Measurements from ENCODE around the gene TADA3. TPM values are rescaled to one million over a fixed set of nuclear protein-coding genes. Genes with fewer than 3 reads are reported as not detected.
A peak's percentile ranks its signal among the peaks of the same experiment; 100 is the strongest.

The TADA3 gene
- total and polyA plus RNA-seq, 9 of the 15 experiments (the other 6 are each of a cell fraction or from before 2014, with no cell fraction given): 4.1 to 110 (median 74.8) TPM

- TF ChIP-seq ZNF609 (CRISPR knock-in tag; IDR thresholded peaks at IDR 0.05; ENCODE audit: borderline replicate concordance) (0 out of 2 replicates have a peak, but pooled peaks have one; percentile 39), NUFIP1 (IDR thresholded peaks at IDR 0.05; ENCODE audit: partially characterized antibody) (peak; percentile 92), PBX2 (CRISPR knock-in tag; IDR thresholded peaks at IDR 0.05; ENCODE audit: low read depth) (no peak), PBX2 (tag; conservative IDR thresholded peaks at IDR 0.05; ENCODE audit: low read depth) (no peak), ZNF311 (CRISPR knock-in tag; IDR thresholded peaks at IDR 0.05) (no peak), ZNF707 (CRISPR knock-in tag; conservative IDR thresholded peaks at IDR 0.05) (no peak), ATF4 (CRISPR knock-in tag; IDR thresholded peaks at IDR 0.05) (peak; percentile 11; the same call in 1 of the 2 replicates), MEF2D (tag; conservative IDR thresholded peaks at IDR 0.05; ENCODE audit: low read depth) (0 out of 2 replicates have a peak, but pooled peaks have one; percentile 38), ETV6 (IDR thresholded peaks at IDR 0.05; ENCODE audit: borderline replicate concordance in 1 of 2, low read depth in 2 of 2, low read length in 1 of 2) (peak; percentile 26 to 63; a peak in 2 of 4 replicates), ETV6 (CRISPR knock-in tag; IDR thresholded peaks at IDR 0.05; ENCODE audit: borderline replicate concordance) (no peak), WHSC1 (IDR thresholded peaks at IDR 0.05; ENCODE audit: low read length) (no peak), SREBF1 (IDR thresholded peaks at IDR 0.05; ENCODE audit: borderline replicate concordance, low read depth, low read length) (peak; percentile 93; the same call in 1 of the 2 replicates), ZZZ3 (IDR thresholded peaks at IDR 0.05) (0 out of 2 replicates have a peak, but pooled peaks have one; percentile 62)
- TF ChIP-seq, protein P1, sequence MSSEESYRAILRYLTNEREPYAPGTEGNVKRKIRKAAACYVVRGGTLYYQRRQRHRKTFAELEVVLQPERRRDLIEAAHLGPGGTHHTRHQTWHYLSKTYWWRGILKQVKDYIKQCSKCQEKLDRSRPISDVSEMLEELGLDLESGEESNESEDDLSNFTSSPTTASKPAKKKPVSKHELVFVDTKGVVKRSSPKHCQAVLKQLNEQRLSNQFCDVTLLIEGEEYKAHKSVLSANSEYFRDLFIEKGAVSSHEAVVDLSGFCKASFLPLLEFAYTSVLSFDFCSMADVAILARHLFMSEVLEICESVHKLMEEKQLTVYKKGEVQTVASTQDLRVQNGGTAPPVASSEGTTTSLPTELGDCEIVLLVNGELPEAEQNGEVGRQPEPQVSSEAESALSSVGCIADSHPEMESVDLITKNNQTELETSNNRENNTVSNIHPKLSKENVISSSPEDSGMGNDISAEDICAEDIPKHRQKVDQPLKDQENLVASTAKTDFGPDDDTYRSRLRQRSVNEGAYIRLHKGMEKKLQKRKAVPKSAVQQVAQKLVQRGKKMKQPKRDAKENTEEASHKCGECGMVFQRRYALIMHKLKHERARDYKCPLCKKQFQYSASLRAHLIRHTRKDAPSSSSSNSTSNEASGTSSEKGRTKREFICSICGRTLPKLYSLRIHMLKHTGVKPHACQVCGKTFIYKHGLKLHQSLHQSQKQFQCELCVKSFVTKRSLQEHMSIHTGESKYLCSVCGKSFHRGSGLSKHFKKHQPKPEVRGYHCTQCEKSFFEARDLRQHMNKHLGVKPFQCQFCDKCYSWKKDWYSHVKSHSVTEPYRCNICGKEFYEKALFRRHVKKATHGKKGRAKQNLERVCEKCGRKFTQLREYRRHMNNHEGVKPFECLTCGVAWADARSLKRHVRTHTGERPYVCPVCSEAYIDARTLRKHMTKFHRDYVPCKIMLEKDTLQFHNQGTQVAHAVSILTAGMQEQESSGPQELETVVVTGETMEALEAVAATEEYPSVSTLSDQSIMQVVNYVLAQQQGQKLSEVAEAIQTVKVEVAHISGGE (CRISPR knock-in tag; IDR thresholded peaks at IDR 0.05): peak in 2 of 3 experiments; percentile 22 to 80; a peak in 1 of 6 replicates
These were observed at the start of gene TADA3, which contains the start of gene ARPC4 (continued) for GRCh38 chr3:9792405-9793160.

Measured in K562 (cell line).